Neural progenitor cell (in vitro differentiated cells): Measurements from ENCODE around the gene EPN2.
"Not testable (repeated sequence)": the region's sequence is repeated elsewhere in the genome, so short reads cannot be mapped to it uniquely, and the experiment has no call there.

Experiments used
- EZH2 ChIP-seq: fragments of 200-600 bp; sonication (generic); IDR thresholded peaks from 2 replicates; pipeline ENCODE4 v1.6.1; 2017; ENCODE audit warnings: antibody characterized with exemption, mild to moderate bottlenecking, moderate library complexity
- TF ChIP-seq, protein P1 (sequence below): fragments of 200-600 bp; sonication (generic); IDR thresholded peaks from 2 replicates; pipeline ENCODE4 v1.5.1; 2017; ENCODE audit warnings: antibody characterized with exemption, mild to moderate bottlenecking

- TF ChIP-seq, protein P1, sequence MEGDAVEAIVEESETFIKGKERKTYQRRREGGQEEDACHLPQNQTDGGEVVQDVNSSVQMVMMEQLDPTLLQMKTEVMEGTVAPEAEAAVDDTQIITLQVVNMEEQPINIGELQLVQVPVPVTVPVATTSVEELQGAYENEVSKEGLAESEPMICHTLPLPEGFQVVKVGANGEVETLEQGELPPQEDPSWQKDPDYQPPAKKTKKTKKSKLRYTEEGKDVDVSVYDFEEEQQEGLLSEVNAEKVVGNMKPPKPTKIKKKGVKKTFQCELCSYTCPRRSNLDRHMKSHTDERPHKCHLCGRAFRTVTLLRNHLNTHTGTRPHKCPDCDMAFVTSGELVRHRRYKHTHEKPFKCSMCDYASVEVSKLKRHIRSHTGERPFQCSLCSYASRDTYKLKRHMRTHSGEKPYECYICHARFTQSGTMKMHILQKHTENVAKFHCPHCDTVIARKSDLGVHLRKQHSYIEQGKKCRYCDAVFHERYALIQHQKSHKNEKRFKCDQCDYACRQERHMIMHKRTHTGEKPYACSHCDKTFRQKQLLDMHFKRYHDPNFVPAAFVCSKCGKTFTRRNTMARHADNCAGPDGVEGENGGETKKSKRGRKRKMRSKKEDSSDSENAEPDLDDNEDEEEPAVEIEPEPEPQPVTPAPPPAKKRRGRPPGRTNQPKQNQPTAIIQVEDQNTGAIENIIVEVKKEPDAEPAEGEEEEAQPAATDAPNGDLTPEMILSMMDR = not testable (repeated sequence)
- not testable (repeated sequence) for TF ChIP-seq EZH2
Observed at GRCh38 chr17:19353401-19353800, 116.2 kb downstream of the EPN2 start.
